Stimulated activated CD4-positive, alpha-beta T cell treated with anti-CD3 and anti-CD28 coated beads, TNF-alpha, amount 100 ng/mL, for 1 hour (primary cell): Measurements from ENCODE around the gene RTN4R.

Source experiments
- DNase-seq, 3 donors: peaks; one replicate each; pipeline ENCODE4 v3.0.0-alpha.2; 2020; ENCODE audit warnings: low read depth in 3 of 3, low spot score in 1 of 3

RTN4R gene

GRCh38 chr22:20243537-20244249 is 24.4 kb downstream of the RTN4R start:
- DNase-seq: peak in 2 of 3 donors; percentile 20 to 27

- DNase-seq: no peak
These were observed 25.0 kb downstream of the RTN4R start for GRCh38 chr22:20243176-20243536.

DNA sequence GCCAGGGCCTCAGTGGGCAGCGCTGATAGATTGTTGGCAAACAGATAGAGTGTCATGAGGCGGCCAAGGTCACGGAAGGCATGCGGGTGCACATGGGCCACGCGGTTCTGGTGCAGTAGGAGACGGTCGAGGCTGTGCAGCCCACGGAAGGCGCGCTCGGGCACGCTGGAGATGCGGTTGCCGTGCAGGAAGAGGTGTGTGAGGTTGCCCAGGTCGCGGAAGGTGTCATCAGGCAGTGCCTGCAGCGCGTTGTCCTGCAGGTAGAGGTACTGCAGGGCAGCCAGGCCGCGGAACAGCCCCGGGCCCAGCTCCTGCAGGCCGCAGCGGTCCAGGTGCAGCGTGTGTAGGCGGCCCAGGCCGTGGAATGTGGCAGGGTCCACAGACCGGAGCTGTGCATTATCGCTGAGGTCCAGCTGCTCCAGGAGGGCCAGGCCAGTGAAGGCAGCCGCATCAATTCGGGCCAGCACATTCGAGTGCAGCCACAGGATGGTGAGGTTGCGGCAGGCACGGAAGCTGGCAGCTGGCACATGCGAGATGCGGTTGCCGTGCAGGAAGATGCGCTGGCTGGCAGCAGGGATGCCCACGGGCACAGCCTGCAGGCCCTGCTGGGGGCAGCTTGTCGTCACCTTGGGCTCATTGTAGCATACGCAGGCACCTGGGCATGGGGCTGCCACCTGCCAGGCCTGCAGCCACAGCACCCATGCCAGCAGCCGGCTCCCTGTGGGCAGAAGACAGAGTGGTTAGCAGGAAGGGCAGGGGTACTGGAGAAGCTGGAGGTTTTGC is 25.5 kb downstream of the RTN4R start:
- no peak for DNase-seq

GRCh38 chr22:20241579-20242392 is 26.3 kb downstream of the RTN4R start:
- DNase-seq: no peak

- DNase-seq: no peak
These were observed 27.2 kb downstream of the RTN4R start for GRCh38 chr22:20240900-20241299.

GRCh38 chr22:20240447-20240764 is 27.7 kb downstream of the RTN4R start:
- no peak for DNase-seq

DNA sequence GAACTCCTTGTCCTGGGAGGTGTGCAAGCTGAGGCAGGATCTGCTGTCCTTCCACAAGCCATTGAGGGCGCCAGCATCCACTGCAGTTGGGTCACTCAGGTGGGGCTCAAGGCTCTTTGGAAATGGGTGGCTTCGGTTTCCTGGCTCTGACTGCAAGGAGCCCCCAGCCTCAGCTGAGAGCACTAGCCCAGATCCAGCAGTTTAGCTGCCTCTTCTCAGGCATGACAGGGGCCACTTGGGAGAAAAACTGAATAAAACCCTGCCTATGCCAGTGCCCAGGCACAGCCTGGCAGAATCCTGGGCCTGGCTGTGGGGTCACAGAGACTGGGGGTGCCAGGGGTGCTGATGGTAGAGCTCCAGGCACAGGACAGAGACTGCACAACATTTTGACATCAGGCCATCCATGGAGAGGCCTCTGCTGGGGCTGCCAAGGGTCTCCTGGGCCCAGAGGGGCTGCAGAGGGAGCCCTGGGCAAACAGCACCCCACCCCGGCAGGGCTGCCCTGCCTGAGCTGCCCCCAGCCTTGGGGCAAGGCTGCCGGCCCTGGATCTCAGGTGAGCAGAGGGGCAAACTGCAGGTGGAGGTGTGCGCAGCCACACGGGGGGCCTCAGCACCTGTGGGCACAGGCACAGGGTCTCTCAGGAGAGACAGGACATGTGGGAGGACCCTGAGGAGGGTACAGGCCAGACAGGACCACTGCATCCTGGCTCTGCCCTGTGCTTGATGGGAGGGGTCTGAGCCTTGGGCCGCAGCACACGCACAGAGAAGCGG is 28.3 kb downstream of the RTN4R start:
- no peak for DNase-seq

GRCh38 chr22:20238901-20239675 is 29.0 kb downstream of the RTN4R start:
- DNase-seq: no peak

DNA sequence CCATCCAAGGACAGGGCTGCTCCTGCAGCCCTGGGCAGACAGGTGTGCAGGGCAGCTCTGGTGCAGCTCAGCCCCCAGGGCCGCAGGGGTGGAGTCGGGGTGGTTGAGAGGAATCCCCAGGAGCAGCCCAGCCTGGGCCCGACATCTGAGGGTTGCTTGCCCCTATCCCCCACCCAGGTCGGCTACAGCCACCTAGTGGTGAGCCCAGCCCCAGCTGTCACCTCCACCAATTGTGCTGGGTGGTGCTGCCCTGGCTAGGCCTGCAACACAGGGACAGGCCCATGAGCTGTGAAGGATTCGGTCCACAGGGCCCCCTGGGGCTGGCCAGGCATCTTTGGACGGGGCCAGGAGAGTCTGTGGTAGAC is 29.6 kb downstream of the RTN4R start:
- peak in 2 of 3 donors; percentile 16 to 18 for DNase-seq

GRCh38 chr22:20237480-20238440 is 30.4 kb downstream of the RTN4R start:
- DNase-seq: no peak

GRCh38 chr22:20236052-20236717 is 31.9 kb downstream of the RTN4R start:
- DNase-seq: no peak

- no peak for DNase-seq
These were observed 32.6 kb downstream of the RTN4R start for GRCh38 chr22:20235389-20235991.

DNA sequence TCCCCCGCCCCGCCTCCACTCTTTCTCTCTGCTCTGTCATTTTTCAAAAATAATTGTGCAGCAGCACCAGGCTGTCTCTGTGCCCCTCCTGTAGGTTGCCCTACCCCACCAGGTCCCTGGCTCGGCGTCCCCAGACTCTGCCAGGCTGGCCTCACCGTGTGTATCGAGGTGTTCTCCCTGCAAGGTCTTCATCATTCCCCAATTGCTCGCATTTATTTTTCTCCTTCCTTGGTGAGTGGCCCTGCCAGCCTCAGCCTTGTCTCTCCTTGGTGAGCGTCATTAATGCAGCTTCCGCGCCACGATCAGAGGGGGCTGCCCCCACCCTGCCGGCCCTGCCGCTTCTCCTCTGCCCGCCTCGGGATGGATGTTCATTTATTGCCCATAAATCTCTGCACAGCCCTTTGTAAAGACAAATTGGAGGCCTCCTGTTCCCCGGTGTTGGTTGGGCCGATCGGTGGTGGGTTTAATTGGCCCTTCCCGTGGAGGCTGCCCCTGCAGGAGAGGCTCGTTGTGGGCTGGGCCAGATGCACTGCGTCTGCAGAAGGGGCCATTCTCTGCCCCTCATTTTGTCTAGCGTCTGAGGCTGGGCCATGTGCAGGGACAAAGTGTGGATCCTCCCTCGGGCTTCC is 33.2 kb downstream of the RTN4R start:
- DNase-seq: no peak

DNA sequence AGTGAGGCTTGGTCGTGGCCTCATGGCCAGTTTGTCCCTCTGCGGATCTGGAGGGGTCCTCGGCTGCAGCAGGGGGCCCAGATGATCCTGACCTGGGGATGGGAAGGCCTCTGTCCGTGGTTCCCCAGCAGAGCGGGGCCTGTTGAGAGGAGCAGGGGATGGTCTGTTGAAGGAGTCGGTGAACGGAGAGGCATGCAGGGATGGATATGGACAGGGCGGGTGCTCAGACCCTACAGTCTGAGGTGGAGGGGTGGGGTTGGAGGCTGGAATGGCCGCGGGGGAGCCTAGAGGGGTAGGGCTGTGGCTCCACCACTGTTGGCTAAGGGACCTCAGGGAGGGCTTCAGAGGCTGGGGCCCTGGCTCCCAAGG is 33.8 kb downstream of the RTN4R start:
- no peak for DNase-seq

DNA sequence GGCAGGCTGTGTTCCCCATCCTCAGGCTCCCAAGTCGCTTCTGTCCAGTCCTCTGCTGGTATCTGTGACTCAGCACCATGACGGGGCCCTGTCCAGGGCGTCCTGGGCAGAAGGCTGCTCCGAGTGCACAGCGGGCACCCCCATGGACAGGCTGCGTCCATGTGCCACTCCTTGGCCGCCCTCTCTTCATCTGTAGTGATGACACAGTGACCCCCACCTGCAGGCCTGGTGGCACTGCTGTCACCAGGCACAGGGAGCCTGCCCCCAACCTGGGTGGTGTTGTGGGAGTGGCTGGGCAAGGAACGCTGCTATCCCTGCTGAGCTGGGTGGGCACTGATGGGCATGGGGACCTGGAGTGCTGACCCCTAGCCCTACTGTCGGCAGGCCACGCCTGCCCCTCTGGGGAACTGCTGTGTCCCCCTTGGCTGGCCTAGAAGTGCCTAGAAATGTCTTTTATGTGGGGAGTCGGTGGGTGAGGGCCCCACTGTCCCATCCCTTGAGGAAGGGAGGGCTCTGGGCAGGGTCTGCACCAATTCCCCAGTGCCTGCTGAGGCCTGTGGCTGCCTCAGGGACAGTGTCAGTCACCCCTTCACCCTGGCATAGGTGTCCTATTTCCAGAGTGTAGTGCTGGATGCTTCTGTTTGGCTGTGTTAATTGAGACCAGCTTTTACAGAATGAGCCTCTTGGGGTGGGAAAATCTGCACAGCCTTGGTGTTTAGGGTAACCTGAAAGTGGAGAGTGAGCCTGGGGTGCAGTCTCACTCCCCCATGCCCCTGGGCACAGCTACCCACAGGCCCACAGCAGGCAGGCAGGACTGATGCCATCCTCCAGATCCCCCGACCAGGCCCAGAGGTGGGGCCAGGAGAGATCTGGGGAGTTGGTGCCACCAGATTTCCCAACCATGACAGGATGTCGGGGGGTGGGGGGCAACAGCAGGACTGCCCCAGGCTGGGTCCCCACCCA is 34.5 kb downstream of the RTN4R start:
- DNase-seq: no peak

DNA sequence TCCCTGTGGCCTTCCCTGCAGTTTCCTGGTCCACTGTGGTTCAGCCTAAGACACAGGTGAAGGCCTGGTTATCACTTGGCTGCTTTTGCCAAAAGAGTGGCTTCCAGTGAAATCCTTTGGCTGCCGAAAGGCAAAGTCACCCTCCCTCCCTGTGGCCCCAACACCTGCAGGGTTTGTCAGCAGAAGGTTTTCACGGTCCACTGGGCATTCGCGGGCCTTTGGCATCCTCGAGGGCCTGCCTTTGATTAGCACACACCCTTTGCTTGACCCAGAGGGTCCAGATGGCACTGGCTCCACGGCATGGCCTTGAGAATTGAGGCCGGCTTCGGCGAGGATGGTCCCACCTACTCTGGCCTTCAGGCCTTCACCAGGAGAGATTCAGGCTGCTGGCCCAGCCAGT is 35.3 kb downstream of the RTN4R start:
- no peak for DNase-seq

- DNase-seq: no peak
These were observed 35.9 kb downstream of the RTN4R start for GRCh38 chr22:20232237-20232598.
